Stimulated activated CD4-positive, alpha-beta T cell treated with anti-CD3 and anti-CD28 coated beads, Interleukin-2, amount 100 ng/mL, for 48 hours (primary cell): ENCODE data around the gene ARSG.
"Not testable (repeated sequence)": the region's sequence is repeated elsewhere in the genome, so short reads cannot be mapped to it uniquely, and the experiment has no call there.

ENCODE experiments used
- DNase-seq, 2 donors: peaks; one replicate each; pipeline ENCODE4 v3.0.0-alpha.2; 2020

Gene ARSG

GRCh38 chr17:68281965-68282364 is 9.3 kb upstream of the ARSG start:
- not testable (repeated sequence) for DNase-seq

GRCh38 chr17:68288375-68288774 is 2.9 kb upstream of the ARSG start:
- DNase-seq, result no peak

- no peak for DNase-seq
Measured at GRCh38 chr17:68288804-68289203, 2.5 kb upstream of the ARSG start.

GRCh38 chr17:68289473-68289872 is 1.8 kb upstream of the ARSG start:
- no peak for DNase-seq

- DNase-seq, result no peak
Measured at GRCh38 chr17:68289936-68290267, 1.4 kb upstream of the ARSG start.

GRCh38 chr17:68290268-68290954 is 884 bp upstream of the ARSG start:
- DNase-seq, result peak in 1 of 2 donors; percentile 38

- DNase-seq, result peak; percentile 73
Measured at GRCh38 chr17:68291836-68292688, 767 bp downstream of the ARSG start.

GRCh38 chr17:68292689-68293040 is 1.4 kb downstream of the ARSG start:
- DNase-seq, result no peak

GRCh38 chr17:68293490-68294195 is 2.3 kb downstream of the ARSG start:
- no peak for DNase-seq

GRCh38 chr17:68294196-68294555 is 2.9 kb downstream of the ARSG start:
- DNase-seq, result no peak

GRCh38 chr17:68294617-68295016 is 3.3 kb downstream of the ARSG start:
- DNase-seq, result no peak

- DNase-seq, result peak in 1 of 2 donors; percentile 42
Measured at GRCh38 chr17:68295086-68295485, 3.8 kb downstream of the ARSG start.

- DNase-seq, result no peak
Measured at GRCh38 chr17:68296217-68297191, 5.2 kb downstream of the ARSG start.

GRCh38 chr17:68297195-68297594 is 5.9 kb downstream of the ARSG start:
- no peak for DNase-seq

GRCh38 chr17:68298601-68299000 is 7.3 kb downstream of the ARSG start:
- DNase-seq, result no peak

- DNase-seq, result no peak
Measured at GRCh38 chr17:68299817-68300216, 8.5 kb downstream of the ARSG start.

- DNase-seq, result no peak
Measured at GRCh38 chr17:68301438-68301959, 10.2 kb downstream of the ARSG start.

- no peak for DNase-seq
Measured at GRCh38 chr17:68302066-68302564, 10.8 kb downstream of the ARSG start.

- no peak for DNase-seq
Measured at GRCh38 chr17:68302666-68303065, 11.4 kb downstream of the ARSG start.

- no peak for DNase-seq
Measured at GRCh38 chr17:68304706-68305105, 13.4 kb downstream of the ARSG start.

- no peak for DNase-seq
Measured at GRCh38 chr17:68305142-68305541, 13.8 kb downstream of the ARSG start.

- no peak for DNase-seq
Measured at GRCh38 chr17:68306819-68307218, 15.5 kb downstream of the ARSG start.
